Effector CD8-positive, alpha-beta T cell (primary cell): ENCODE measurements around the gene KATNB1.
"Not testable (repeated sequence)": the region's sequence is repeated elsewhere in the genome, so short reads cannot be mapped to it uniquely, and the experiment has no call there.

Experiments
- DNase-seq: peaks from one replicate; lab custom pipeline; 2025; lab: John Stamatoyannopoulos, UW

Gene KATNB1

DNA sequence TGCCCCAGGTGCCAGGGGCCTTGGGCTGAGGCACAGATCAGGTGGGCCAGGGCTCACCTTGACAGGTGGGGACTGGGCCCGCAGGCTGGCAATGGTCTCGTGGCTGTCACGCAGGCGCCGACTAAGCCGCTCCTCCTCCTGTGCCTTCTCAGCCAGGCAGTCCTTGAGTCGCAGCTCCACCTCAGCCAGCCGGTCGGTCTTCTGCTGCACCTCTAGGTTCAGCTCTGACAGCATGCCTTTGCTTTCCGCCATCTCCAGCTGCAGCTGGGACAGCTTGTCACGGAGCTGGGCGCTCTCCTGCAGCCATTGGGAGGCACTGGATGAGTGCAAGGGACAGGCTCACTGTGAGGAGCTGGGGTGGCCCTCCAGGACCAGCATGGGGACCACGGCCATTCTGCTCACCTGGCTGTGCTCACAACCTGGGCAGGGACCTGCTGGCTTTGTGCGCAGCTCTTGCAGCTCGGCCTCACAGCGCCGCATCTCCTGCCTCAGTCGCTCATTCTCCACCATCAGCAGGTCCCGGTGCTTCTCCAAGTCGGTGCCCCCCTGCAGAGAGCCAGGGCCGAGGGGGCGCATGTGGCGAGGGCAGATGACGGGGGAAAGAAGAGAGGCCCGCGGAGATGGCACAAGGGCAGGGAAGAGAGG lies 35.7 kb downstream of the KATNB1 start:
- no peak for DNase-seq

- DNase-seq = no peak
These were observed 37.4 kb downstream of the KATNB1 start for GRCh38 chr16:57773019-57773418.

DNA sequence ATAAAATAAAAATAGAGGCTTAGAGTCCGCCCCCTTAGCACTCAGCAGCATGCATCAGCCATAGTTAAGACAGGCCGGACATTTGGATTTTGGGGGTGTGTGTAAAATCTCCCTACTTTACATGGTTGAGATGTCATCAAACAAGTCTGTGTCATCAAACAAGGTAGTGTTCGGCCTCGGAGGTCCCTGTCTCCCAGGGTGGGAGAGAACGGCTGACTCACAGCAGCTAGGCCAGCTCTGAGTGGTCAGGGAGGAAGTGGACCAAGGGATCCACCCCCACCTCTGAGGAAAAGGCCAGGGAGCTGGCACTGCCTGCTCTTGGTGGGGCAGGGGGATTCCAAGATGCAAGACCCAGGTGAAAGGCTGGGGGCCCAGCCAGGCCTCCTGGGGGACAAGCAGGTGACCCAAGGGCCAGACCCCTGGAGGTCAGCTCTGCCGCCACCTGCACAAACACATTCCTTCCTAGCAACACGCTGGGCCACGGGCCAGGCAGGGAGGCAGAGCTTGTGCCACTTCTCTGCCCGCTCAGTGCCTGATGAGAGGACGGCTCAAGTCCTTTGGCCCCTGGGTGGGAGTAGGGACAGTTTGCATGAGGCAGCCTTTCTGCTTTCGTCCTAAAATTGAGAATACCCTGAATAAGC lies 38.2 kb downstream of the KATNB1 start:
- DNase-seq = no peak

GRCh38 chr16:57774705-57775285 lies 39.2 kb downstream of the KATNB1 start:
- no peak for DNase-seq

- DNase-seq = no peak
These were observed 40.3 kb downstream of the KATNB1 start for GRCh38 chr16:57775661-57776469.

DNA sequence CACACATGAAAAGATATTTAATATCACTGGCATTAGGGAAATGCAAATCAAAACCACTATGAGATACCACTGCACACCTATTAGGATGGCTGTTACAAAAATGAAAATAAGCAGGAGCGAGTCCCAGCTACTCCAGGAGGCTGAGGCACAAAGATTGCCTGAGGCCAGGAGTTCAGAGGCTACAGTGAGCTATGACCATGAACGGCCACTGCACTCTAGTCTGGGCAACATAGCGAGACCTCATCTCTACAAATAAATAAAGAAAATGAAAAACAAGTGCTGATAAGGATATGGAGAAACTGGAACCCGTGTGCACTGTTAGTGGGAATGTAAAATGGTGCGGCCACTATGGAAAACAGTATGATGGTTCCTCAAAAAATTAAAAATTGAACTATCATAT lies 43.1 kb downstream of the KATNB1 start:
- no peak for DNase-seq

GRCh38 chr16:57779836-57780235 lies 44.3 kb downstream of the KATNB1 start:
- not testable (repeated sequence) for DNase-seq

DNA sequence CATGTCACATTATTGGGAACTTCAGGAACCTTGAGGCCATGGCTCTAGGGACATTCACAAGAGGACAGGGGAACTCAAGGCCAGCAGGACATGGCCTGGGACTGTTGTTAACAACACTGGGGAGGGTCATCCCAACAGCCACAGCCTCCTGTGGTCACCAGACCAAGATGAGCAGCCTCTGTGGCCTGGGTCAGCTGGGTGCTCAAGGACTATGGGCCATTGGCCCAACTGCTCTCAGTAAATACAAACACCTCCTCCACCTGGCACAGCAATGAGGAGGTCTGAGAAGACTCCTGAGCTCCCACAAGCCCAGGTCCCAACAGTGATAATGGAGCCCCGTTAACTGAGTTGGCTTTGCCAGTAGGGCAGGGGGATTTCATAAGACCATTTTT lies 45.8 kb downstream of the KATNB1 start:
- no peak for DNase-seq

DNA sequence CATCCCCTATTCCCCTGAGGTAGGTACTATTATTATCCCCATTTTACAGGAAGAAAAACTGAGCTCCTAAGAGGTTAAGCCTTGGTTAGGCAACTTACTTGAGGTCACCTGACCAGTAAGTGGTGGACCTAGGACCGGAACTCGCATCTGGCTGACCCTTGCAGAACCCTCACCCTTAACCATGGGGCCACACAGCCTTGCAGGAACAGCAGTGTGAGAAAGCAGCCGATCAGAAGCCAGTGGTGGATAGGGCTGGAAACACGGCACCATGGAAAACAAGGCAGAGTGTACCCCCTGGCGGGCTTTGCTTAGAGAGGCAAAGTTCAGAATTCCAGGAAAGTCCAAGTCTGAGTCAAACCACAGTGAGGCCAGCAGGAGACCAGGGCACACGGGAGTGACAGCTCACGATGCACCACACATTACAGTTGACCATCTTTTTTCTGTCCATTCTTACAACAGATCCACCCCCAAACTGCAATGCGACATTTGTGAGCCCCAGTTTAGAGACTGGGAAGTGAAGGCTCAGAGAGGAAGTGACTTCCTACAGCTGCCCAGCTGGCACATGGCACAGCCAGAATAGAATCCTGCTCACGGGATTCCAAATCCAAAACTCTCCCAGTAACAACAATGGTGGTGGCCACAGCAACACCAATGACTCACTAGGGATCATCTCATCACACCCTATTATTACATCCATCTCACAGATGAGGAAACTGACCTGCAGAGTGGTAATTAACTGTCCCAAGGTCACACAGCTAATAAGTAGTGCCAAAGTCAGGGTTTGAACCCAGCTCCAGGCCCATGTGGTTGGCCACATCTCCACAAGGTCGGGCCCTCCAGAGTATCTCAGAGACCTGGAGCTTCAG lies 46.4 kb downstream of the KATNB1 start:
- no peak for DNase-seq

GRCh38 chr16:57782607-57783055 lies 47.1 kb downstream of the KATNB1 start:
- DNase-seq = not testable (repeated sequence)

- DNase-seq = no peak
These were observed 47.5 kb downstream of the KATNB1 start for GRCh38 chr16:57783116-57783515.

DNA sequence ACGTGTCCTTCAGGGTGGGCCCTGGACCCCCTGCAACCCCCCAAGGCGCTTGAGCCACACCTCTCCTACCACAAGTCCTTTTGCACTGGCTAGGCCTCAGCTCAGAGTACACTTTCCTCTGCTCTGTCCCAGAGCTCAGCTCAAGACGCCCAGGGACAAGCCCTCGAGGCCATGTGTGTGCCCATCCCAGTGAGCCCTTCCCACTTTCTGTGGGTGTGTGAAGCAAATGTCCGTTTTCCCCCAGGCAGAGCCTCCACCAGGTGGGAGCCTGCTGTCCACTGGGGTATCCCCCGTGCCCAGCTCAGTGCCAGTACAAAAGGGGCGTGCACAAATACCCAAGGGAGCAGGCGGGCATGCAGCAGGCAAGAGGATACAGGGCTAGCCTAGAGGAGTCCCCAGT lies 48.3 kb downstream of the KATNB1 start:
- DNase-seq = no peak

GRCh38 chr16:57784334-57784733 lies 48.8 kb downstream of the KATNB1 start:
- no peak for DNase-seq

DNA sequence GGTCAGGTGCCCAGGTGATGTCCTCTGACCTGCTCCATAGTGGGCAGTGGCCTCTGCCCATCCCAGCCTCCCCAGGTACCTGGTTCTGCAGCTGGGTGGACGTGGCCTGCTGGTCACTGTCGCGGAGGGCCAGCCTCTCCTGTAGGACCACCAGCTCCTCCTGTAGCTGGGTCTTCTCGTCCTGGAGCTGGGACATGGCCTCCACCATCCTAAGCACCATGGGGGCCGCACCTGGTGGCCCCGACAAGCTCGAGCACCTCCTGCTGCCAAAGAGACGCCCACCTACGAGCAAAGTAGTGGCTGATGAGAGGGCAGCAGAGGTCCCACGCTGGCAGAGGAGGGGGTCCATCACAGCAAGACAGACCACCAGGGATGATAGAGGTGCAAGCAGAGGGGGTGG lies 49.8 kb downstream of the KATNB1 start:
- DNase-seq = no peak

- DNase-seq = no peak
These were observed 50.4 kb downstream of the KATNB1 start for GRCh38 chr16:57785924-57786323.

- no peak for DNase-seq
These were observed 51.3 kb downstream of the KATNB1 start for GRCh38 chr16:57786632-57787518.

- DNase-seq = no peak
These were observed 51.9 kb downstream of the KATNB1 start for GRCh38 chr16:57787519-57787905.

GRCh38 chr16:57788252-57788841 lies 52.8 kb downstream of the KATNB1 start:
- no peak for DNase-seq

GRCh38 chr16:57788951-57789350 lies 53.4 kb downstream of the KATNB1 start:
- no peak for DNase-seq

GRCh38 chr16:57791195-57791892 lies 55.8 kb downstream of the KATNB1 start:
- no peak for DNase-seq
